SU-DHL-6 (cell line): ENCODE results near the gene RBM4B.

ENCODE experiments used
- CTCF ChIP-seq: fragments of 200-600 bp; sonication (generic); IDR thresholded peaks from one replicate; pipeline ENCODE4 v1.5.1; 2017; ENCODE audit warnings: antibody characterized with exemption, mild to moderate bottlenecking, low read length, moderate library complexity; ENCODE audit not compliant: insufficient read depth, poor library complexity, severe bottlenecking
- EZH2phosphoT487 ChIP-seq: fragments of 200-600 bp; sonication (generic), shearing (Covaris generic); conservative IDR thresholded peaks from 2 replicates; pipeline ENCODE4 v1.6.1; 2018; ENCODE audit warnings: mild to moderate bottlenecking, antibody characterized with exemption, low read length, moderate library complexity, mixed read lengths

GRCh38 chr11:66689661-66690590 is 12.2 kb upstream of the RBM4B start:
- TF ChIP-seq CTCF = no peak
- no peak for TF ChIP-seq EZH2phosphoT487
